ENCODE results near the gene RORB. TPM values are rescaled to one million over a fixed set of nuclear protein-coding genes. Genes with fewer than 3 reads are reported as not detected.
A peak's percentile ranks its signal among the peaks of the same experiment; 100 is the strongest.

Gene RORB
- total RNA-seq, 1 experiment from 2014 or later: 0.05 TPM

GRCh38 chr9:74718709-74719108, 221.6 kb downstream of the RORB start:
- DNase-seq (ENCODE audit: low read depth): no peak

GRCh38 chr9:74719306-74719705, 222.2 kb downstream of the RORB start:
- no peak for DNase-seq (ENCODE audit: low read depth)

DNA sequence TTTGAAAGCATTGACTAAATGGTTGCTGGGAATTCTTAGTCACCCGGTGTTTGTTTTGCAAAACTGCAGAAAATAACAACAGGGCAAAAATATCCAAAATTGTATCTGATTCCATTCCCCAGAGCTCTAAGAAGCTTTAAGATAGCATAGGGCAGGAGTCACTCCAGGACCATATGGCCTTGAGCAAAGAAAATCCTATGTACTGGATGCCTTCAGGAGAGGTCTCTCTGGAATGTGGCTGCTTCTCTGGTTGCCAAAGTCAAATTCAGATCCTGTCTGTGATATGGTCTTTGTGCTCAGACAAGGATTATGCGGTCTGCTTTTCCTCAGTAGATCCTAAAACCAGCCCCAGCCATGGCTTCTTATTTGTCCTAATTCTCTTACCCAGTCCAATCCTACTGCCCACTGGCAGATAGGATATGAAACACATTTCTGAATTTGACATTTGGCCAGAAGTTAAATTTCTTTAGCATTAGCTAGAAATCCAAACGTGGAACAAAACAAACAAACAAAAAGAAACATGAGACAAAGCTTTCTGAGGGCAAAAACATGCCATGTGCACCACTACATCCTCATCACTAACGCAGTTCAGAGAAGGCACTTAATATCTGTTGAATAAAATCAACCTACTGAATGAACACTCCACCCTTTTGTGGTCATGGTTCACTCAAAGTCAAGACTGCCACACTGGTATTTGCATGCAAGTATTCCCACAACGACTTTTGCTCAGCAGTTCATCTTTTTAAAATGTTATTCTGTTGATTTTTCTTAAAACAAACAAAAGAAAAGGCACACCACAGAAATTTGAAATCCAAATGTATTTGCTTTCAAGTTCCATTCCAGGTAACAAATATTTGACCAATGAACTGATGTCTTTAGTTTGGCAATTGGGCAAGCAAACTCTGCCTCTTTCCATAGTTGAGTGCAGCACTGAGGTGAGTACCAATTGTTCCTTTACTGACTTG, 224.8 kb downstream of the RORB start:
- DNase-seq (ENCODE audit: low read depth): no peak

DNA sequence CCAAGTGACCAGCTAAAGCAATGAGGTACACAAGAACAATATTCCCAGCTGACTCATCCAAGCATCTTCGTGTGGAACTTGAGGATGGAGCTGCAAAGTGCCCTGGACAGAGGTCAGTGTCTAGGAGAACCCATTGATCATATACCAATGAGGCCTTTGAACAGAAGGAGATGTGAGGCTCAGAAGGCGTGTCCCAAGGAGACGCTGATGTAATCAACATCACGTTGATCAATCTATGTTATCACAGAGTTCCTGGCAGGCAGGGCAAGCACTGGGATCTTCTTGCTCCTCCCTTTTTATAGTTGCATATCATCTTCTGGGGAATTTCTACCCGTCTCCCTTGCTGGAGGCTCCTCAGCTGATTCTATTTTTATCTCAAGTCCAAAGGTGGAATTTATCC, 227.2 kb downstream of the RORB start:
- DNase-seq (ENCODE audit: low read depth): no peak

GRCh38 chr9:74726581-74726980, 229.4 kb downstream of the RORB start:
- no peak for DNase-seq (ENCODE audit: low read depth)

DNA sequence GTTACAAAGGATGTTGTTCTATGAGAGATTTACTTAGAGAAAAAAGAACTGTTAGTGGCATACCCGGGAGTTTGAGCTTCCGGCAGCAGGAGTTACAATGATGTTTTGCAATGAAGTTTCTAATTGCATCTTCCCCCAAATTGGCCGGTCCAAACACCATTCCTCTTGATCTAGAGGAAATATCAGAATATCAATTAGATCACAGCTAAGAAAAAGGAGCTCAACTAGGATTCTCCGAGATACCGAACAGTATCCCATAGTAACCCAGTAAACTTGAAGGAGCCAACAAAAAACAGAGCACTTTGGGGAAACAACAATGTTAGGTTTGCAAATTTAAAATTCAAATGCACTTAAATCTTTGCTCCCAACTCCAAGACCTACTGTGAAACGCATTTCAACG, 231.0 kb downstream of the RORB start:
- DNase-seq (ENCODE audit: low read depth): no peak

DNA sequence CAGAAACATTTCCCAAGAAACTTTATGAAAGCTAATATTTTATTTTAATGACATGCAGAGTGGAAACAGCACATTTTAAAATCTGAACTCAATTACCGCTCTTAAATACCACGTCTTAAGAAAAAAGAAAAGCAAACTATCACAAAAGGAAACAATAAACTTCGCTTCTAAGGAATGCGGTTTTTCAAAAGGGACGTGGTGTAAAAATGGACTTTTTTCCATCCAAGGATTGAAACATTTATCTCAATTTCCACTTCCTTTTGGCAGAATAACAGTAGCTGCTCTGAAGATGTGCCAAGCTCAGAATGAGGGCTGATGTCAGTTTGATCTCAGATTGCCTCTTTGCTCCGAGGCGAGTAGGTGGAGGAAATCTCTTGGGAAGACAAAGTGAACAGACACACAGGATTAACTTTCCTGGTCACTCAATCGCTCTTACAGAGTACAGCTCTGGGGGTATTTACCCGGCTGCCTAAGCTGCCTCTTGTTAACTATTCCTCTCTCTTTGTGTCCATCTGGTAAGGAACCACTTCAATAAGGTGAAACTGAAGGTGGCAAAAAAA, 232.1 kb downstream of the RORB start:
- DNase-seq (ENCODE audit: low read depth): no peak

DNA sequence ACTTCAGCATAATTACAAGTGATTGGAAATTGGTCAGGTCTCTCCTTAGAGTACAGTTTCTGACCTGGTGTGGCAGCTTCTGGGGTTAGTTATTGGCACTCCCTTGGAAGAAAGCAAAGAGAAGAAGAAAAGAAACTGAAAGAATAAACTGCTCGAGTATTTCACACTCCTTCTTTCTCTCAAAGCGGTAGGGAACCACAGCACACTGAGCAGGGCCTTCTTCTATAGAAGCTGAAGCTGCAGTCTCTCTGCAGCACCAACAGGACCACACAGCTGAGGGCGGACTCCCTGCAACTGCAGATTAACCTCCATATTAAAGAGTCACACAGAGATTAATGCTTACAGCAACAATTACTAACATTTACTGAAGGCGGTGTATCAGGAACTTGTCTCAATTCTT, 238.6 kb downstream of the RORB start:
- peak; percentile 6 for DNase-seq (ENCODE audit: low read depth)

GRCh38 chr9:74736646-74737045, 239.5 kb downstream of the RORB start:
- peak; percentile 15 for DNase-seq (ENCODE audit: low read depth)

DNA sequence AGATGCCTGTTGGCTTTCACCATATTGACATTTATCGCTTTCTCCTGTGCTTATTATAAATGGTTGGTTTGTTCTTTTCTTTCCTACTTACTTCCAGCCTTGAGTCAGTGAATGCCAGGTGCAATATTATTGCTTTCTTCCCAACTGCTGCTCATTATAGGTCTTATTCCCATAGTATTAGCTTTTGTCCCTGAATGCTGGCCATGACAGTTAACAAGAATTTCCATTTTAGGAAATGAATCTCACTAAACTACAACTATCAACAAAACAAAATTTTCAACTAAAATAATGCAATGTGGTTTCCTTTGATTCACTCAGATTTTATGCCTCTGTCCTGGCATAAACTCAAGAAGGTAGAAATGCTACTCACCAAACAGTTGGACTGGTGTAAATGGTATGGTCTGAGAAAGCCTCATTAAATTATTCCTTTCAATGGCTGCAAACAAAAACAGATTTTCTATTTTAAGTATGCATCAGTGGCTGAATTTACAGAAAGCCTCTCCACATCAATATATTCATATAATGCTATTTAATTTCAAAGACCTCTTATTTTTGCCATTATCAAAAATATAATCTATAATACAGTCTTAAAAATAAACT, 245.2 kb downstream of the RORB start:
- DNase-seq (ENCODE audit: low read depth): no peak

Measured in M059J (cell line).